HG02759 (cell line): ENCODE data around the gene VWF.

Source experiments
- ATAC-seq: cut with Tn5 transposase; IDR thresholded peaks from one replicate; pipeline ENCODE4 v1.9.1; 2021; ENCODE audit warnings: mild to moderate bottlenecking, moderate library complexity; ENCODE audit not compliant: unreplicated experiment

The VWF gene

GRCh38 chr12:6062757-6063735, 61.4 kb downstream of the VWF start:
- ATAC-seq, result no peak

- ATAC-seq, result no peak
Observed at GRCh38 chr12:6062395-6062756, 62.1 kb downstream of the VWF start.

- ATAC-seq, result no peak
Observed at GRCh38 chr12:6061660-6062059, 62.8 kb downstream of the VWF start.

- ATAC-seq, result no peak
Observed at GRCh38 chr12:6059860-6060565, 64.5 kb downstream of the VWF start.

- no peak for ATAC-seq
Observed at GRCh38 chr12:6059221-6059620, 65.2 kb downstream of the VWF start.

GRCh38 chr12:6058481-6059161, 65.8 kb downstream of the VWF start:
- no peak for ATAC-seq

GRCh38 chr12:6057700-6058099, 66.8 kb downstream of the VWF start:
- ATAC-seq, result no peak

GRCh38 chr12:6056406-6057240, 67.8 kb downstream of the VWF start:
- no peak for ATAC-seq

GRCh38 chr12:6053541-6053940, 70.9 kb downstream of the VWF start:
- no peak for ATAC-seq

- no peak for ATAC-seq
Observed at GRCh38 chr12:6052940-6053329, 71.5 kb downstream of the VWF start.

- ATAC-seq, result no peak
Observed at GRCh38 chr12:6052206-6052939, 72.1 kb downstream of the VWF start.

- no peak for ATAC-seq
Observed at GRCh38 chr12:6049992-6050391, 74.5 kb downstream of the VWF start.

GRCh38 chr12:6049587-6049986, 74.9 kb downstream of the VWF start:
- no peak for ATAC-seq

GRCh38 chr12:6047249-6048237, 76.9 kb downstream of the VWF start:
- ATAC-seq, result no peak

GRCh38 chr12:6046511-6047180, 77.8 kb downstream of the VWF start:
- no peak for ATAC-seq

GRCh38 chr12:6045438-6045837, 79.0 kb downstream of the VWF start:
- no peak for ATAC-seq

- ATAC-seq, result no peak
Observed at GRCh38 chr12:6044082-6044481, 80.4 kb downstream of the VWF start.

GRCh38 chr12:6042446-6042845, 82.0 kb downstream of the VWF start:
- ATAC-seq, result no peak
